Lung (tissue), 12 donors: ENCODE results near the gene PTGES3L. TPM values are rescaled to one million over a fixed set of nuclear protein-coding genes. Genes with fewer than 3 reads are reported as not detected.

Experiments
- ATAC-seq: fragments of 200-7000 bp; cut with Tn5 transposase; one replicate; pipeline ENCODE4 v1.9.1; 2020; ENCODE audit warnings: moderate number of reproducible peaks; ENCODE audit not compliant: insufficient read depth, low FRiP score
- DNase-seq, 3 donors: peaks; one replicate each; pipeline ENCODE4 v3.0.0-alpha.2; 2013 to 2017
- H3K27ac ChIP-seq, 2 donors: one replicate each; pipeline ENCODE4 v1.5.1; 2013; ENCODE audit warnings: mild to moderate bottlenecking in 2 of 2, moderate library complexity in 2 of 2, control low read depth in 1 of 2, inconsistent platforms in 1 of 2, low read depth in 1 of 2, low read length in 1 of 2
- H3K27me3 ChIP-seq, 3 donors: one replicate each; pipeline ENCODE4 v1.5.1; 2013; ENCODE audit warnings: low read length in 2 of 3; ENCODE audit not compliant: control insufficient read depth in 3 of 3, insufficient read depth in 3 of 3
- H3K36me3 ChIP-seq, 4 donors: one replicate each; pipeline ENCODE4 v1.5.1; 2013; ENCODE audit warnings: low read length in 4 of 4, mild to moderate bottlenecking in 1 of 4, moderate library complexity in 1 of 4; ENCODE audit not compliant: control insufficient read depth in 4 of 4, insufficient read depth in 4 of 4
- H3K4me1 ChIP-seq, 5 donors: one replicate each; pipeline ENCODE4 v1.5.1; 2013; ENCODE audit warnings: low read length in 5 of 5, mild to moderate bottlenecking in 2 of 5, moderate library complexity in 1 of 5; ENCODE audit not compliant: control insufficient read depth in 5 of 5, insufficient read depth in 5 of 5
- H3K4me3 ChIP-seq: one replicate; pipeline ENCODE4 v1.5.1; 2013; ENCODE audit warnings: mild to moderate bottlenecking, control low read depth, moderate library complexity
- H3K9ac ChIP-seq, 2 donors: one replicate each; pipeline ENCODE4 v1.5.1; 2013; ENCODE audit warnings: low read length in 2 of 2, control low read depth in 1 of 2; ENCODE audit not compliant: insufficient read depth in 1 of 2
- H3K9me3 ChIP-seq, 4 donors: one replicate each; pipeline ENCODE4 v1.5.1; 2013; ENCODE audit warnings: low read length in 3 of 4, mild to moderate bottlenecking in 1 of 4, moderate library complexity in 1 of 4; ENCODE audit not compliant: control insufficient read depth in 4 of 4, insufficient read depth in 3 of 4
- WGBS, 2 donors: extraction: QIAGEN DNeasy Blood & Tissue Kit; methylation state at CpG; one replicate each; pipeline ENCODE4 v1.1.7; 2013; 5-methylcytosine and 5-hydroxymethylcytosine counted together
- polyA plus RNA-seq, 2 donors: library from polyadenylated mRNA; stranded (reverse); fragments of 200-250 nt; gene quantifications; one replicate each; pipeline ENCODE4 v1.2.1, GENCODE V29; 2013
- total RNA-seq, 2 donors: library from RNA; depleted of rRNA in 1 of 2; stranded (reverse); fragments of >200 nt in 1 of 2; gene quantifications; one replicate each; pipeline ENCODE4 v1.2.1, GENCODE V29; 2014 to 2021
- TF ChIP-seq, protein P1 (sequence below): IDR thresholded peaks from 2 replicates; pipeline ENCODE4 v1.5.1; 2012; ENCODE audit warnings: mild to moderate bottlenecking; ENCODE audit errors: control extremely low read depth, extremely low read depth
- donor health status: control.
- donor health status: control.
- donor health status: Bipolar disorder and iron deficiency.
- donor health status: healthy.
- donor health status: DM: yes; HTN: yes; CAD: no.

Gene PTGES3L
- total and polyA plus RNA-seq, 4 donors, result 0.43 to 1.8 (median 0.91) TPM

DNA sequence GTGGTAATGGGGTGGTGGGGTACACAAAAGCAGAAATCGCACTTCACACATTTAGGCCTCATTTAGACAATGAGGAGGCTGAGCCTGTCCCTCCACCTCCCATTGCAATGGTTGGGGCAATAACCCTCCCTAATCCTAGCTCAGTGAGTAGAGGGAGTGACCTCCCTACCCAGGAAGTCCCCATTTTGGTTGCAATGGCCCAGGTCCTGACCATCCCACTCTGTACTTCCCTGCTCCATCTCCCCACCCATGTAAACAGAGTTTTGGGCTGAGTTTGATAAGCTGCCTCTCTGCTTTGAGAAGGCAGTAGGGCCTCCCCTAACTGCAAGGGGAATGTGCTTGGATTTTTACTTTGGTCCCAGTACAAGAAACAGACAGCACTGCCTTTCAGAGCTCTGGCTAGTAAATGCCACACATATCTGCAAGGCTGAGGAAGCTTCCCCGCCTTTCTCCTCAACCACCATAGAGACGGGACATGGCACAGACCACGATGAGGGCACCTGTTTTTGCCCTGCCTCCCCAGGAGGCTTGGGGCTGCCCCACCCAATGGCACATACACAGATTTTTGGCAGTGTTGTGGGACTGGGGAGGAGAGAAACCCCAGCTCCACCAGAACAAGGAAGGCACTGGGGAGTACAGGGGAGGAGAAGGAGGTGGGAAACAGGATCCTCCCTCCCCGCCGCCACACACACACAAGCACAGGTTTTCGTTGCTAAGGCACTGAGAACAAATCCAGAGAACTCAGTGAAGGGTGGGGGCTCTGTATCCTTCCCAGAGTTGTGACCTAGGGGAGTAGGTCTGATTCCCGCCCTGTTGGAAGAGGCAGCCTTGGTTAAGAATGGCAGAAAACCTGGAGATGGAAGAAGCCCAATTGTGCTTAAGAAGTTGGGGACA lies 35.0 kb upstream of the PTGES3L start:
- peak overlapping the region; percentile 43 to 48 for H3K27ac ChIP-seq
- peaks cover 0 to 31% (median 9%) of the 10 kb centered on the region in 5 donors for H3K4me1 ChIP-seq
- H3K9me3 ChIP-seq, result no peaks in the 10 kb centered on the region
- no peak overlapping the region for H3K9ac ChIP-seq
- H3K27me3 ChIP-seq, result no peaks in the 10 kb centered on the region
- no peak overlapping the region for H3K4me3 ChIP-seq
- 62 to 71% methylated on average over 8 of the region's 8 CpGs for WGBS, 2 donors
- TF ChIP-seq, protein P1, sequence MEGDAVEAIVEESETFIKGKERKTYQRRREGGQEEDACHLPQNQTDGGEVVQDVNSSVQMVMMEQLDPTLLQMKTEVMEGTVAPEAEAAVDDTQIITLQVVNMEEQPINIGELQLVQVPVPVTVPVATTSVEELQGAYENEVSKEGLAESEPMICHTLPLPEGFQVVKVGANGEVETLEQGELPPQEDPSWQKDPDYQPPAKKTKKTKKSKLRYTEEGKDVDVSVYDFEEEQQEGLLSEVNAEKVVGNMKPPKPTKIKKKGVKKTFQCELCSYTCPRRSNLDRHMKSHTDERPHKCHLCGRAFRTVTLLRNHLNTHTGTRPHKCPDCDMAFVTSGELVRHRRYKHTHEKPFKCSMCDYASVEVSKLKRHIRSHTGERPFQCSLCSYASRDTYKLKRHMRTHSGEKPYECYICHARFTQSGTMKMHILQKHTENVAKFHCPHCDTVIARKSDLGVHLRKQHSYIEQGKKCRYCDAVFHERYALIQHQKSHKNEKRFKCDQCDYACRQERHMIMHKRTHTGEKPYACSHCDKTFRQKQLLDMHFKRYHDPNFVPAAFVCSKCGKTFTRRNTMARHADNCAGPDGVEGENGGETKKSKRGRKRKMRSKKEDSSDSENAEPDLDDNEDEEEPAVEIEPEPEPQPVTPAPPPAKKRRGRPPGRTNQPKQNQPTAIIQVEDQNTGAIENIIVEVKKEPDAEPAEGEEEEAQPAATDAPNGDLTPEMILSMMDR, result no peak
- ATAC-seq, result no peak
- peaks cover 0 to 42% (median 7%) of the 10 kb centered on the region in 4 donors for H3K36me3 ChIP-seq
- DNase-seq, result no peak

- DNase-seq (no peak), ATAC-seq (no peak)
- Histone ChIP-seq H3K27ac (peak overlapping the region in 1 of 2 donors; percentile 48), H3K9ac (no peak overlapping the region), H3K9me3 (no peaks in the 10 kb centered on the region), H3K27me3 (no peaks in the 10 kb centered on the region), H3K36me3 (peaks cover 0 to 42% (median 7%) of the 10 kb centered on the region in 4 donors), H3K4me3 (no peak overlapping the region), H3K4me1 (peaks cover 0 to 26% (median 9%) of the 10 kb centered on the region in 5 donors)
- TF ChIP-seq, protein P1, result no peak
- WGBS, 2 donors, result 64 to 76% methylated on average over 12 of the region's 12 CpGs
Measured at GRCh38 chr17:43014020-43014648, 34.3 kb upstream of the PTGES3L start.

- no peak overlapping the region for H3K9ac ChIP-seq
- no peaks in the 10 kb centered on the region for H3K9me3 ChIP-seq
- ATAC-seq (no peak), DNase-seq (no peak)
- TF ChIP-seq, protein P1, result no peak
- H3K4me3 ChIP-seq, result no peak overlapping the region
- peaks cover 0 to 23% (median 3%) of the 10 kb centered on the region in 5 donors for H3K4me1 ChIP-seq
- 82% methylated on average over 8 of the region's 8 CpGs for WGBS, 2 donors
- peak overlapping the region in 1 of 2 donors; percentile 30 for H3K27ac ChIP-seq
- peaks cover 0 to 40% (median 5%) of the 10 kb centered on the region in 4 donors for H3K36me3 ChIP-seq
- no peaks in the 10 kb centered on the region for H3K27me3 ChIP-seq
Measured at GRCh38 chr17:43013296-43013695, 33.4 kb upstream of the PTGES3L start.
